Measurements from ENCODE around the gene GABRG3.

GABRG3 gene

DNA sequence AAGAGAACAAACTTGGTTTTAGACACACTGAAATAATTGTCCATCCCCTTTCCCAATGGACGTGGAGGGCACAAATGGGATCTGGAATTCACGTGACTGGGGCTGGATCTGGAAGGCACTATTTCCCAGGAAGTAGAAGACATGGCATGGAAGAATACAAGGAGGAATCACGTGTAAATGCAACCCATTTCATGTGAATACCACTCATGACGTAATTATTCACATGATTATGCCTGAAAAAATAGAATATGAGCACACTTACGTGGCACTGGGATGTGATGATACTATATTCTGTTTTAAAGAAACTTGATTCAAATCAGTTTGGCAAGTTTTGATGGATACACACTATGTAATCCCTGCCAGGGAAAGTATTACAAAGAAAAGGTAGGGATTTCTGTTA is 477.3 kb downstream of the GABRG3 start:
- DNase-seq (ENCODE audit: low spot score): no peak
- Histone ChIP-seq H3K27me3 (ENCODE audit: insufficient read depth, poor library complexity, severe bottlenecking) (peaks cover 3% of the 10 kb centered on the region), H3K27ac (ENCODE audit: poor library complexity, severe bottlenecking) (no peak overlapping the region), H3K4me3 (ENCODE audit: severe bottlenecking) (no peak overlapping the region), H3K9me3 (ENCODE audit: severe bottlenecking) (peaks cover 2% of the 10 kb centered on the region), H3K4me1 (ENCODE audit: insufficient read depth, poor library complexity, severe bottlenecking) (peaks cover 2% of the 10 kb centered on the region), H3K36me3 (ENCODE audit: low read depth) (no peaks in the 10 kb centered on the region)
- TF ChIP-seq, protein P1, sequence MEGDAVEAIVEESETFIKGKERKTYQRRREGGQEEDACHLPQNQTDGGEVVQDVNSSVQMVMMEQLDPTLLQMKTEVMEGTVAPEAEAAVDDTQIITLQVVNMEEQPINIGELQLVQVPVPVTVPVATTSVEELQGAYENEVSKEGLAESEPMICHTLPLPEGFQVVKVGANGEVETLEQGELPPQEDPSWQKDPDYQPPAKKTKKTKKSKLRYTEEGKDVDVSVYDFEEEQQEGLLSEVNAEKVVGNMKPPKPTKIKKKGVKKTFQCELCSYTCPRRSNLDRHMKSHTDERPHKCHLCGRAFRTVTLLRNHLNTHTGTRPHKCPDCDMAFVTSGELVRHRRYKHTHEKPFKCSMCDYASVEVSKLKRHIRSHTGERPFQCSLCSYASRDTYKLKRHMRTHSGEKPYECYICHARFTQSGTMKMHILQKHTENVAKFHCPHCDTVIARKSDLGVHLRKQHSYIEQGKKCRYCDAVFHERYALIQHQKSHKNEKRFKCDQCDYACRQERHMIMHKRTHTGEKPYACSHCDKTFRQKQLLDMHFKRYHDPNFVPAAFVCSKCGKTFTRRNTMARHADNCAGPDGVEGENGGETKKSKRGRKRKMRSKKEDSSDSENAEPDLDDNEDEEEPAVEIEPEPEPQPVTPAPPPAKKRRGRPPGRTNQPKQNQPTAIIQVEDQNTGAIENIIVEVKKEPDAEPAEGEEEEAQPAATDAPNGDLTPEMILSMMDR (IDR thresholded peaks at IDR 0.05; ENCODE audit: poor library complexity, severe bottlenecking): no peak
- no peak for ATAC-seq (ENCODE audit: low read depth)

DNA sequence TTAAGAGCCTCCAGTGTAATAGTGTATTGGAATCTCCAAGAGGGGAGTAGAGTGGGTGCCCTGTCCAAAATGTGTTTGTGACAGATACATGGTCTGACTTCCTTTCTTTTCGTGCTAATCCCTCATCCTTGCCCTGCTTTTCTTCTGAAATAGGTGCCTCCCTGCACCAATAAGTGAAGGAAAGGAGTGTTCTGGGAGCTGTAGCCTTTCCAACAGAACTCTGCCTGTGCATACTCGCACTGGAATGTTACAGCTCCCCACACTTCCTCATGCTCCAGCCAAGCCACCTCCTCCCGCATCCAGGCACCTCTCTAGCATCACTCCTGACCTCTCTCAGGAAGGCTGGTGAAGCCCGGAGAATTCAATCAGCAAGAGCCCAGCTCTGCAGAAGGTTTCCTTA is 478.0 kb downstream of the GABRG3 start:
- DNase-seq (ENCODE audit: low spot score) (no peak), ATAC-seq (ENCODE audit: low read depth) (peak; percentile 86)
- Histone ChIP-seq H3K9me3 (ENCODE audit: severe bottlenecking) (peaks cover 2% of the 10 kb centered on the region), H3K27ac (ENCODE audit: poor library complexity, severe bottlenecking) (no peak overlapping the region), H3K27me3 (ENCODE audit: insufficient read depth, poor library complexity, severe bottlenecking) (no peaks in the 10 kb centered on the region), H3K4me3 (ENCODE audit: severe bottlenecking) (no peak overlapping the region), H3K36me3 (ENCODE audit: low read depth) (no peaks in the 10 kb centered on the region), H3K4me1 (ENCODE audit: insufficient read depth, poor library complexity, severe bottlenecking) (peaks cover 2% of the 10 kb centered on the region)
- TF ChIP-seq, protein P1 (IDR thresholded peaks at IDR 0.05; ENCODE audit: poor library complexity, severe bottlenecking): no peak

DNA sequence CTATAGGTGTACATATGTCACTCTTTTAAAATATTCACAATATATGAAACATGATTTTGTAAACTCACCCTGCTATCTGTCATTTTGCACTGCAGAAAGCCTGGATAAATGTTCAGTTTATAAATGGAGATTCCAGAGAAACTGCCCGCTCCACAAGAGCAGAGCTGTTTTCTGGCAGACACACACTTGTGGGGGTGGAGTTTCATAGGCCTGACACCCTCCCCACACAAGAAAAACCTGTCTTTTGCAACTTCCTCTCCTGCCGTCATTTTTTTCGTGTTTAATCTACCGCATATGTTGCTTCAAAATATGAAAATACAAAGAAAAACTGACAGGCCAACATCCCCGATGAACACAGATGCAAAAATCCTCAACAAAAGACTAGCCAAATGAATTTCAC is 479.0 kb downstream of the GABRG3 start:
- ATAC-seq (ENCODE audit: low read depth) (no peak), DNase-seq (ENCODE audit: low spot score) (no peak)
- Histone ChIP-seq H3K4me3 (ENCODE audit: severe bottlenecking) (no peak overlapping the region), H3K36me3 (ENCODE audit: low read depth) (no peaks in the 10 kb centered on the region), H3K27ac (ENCODE audit: poor library complexity, severe bottlenecking) (no peak overlapping the region), H3K27me3 (ENCODE audit: insufficient read depth, poor library complexity, severe bottlenecking) (no peaks in the 10 kb centered on the region), H3K9me3 (ENCODE audit: severe bottlenecking) (peaks cover 2% of the 10 kb centered on the region), H3K4me1 (ENCODE audit: insufficient read depth, poor library complexity, severe bottlenecking) (peaks cover 2% of the 10 kb centered on the region)
- TF ChIP-seq, protein P1 (IDR thresholded peaks at IDR 0.05; ENCODE audit: poor library complexity, severe bottlenecking): no peak

DNA sequence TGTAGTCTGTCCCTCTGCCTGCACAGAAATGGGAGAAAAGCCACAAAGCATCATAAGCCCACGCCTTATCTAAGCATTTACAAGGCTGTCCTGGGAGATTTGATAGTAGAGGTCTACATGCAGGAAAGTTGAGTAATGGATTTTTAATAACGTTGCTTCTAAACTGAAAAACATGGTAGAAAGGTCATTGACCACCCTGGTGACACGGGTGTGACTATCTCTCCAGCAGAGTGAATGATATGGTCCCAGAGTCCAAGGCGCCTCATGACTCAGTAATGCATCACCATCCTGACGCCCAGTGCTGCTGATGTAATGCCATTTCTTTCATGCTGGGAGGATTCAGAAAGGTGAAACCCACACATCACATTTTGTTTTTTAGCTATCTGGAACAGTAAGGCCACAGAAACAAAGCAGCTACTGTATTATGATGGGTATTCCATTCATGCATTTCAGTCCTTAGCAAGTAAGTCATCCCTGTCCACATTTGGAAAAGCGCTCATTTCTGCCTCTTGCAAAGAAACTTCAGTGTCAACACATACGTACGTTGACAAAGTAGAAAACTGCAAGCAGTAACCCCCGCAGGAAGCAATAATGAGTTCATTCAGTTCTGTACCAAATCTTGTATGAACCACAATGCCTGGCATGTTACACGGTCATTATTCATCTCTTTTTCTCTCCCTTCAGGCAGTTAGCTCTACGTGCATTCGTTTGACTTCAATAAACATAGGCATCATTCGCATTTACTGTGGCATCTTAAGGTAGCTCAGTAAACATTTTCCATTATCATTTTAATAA is 483.5 kb downstream of the GABRG3 start:
- no peak overlapping the region for H3K4me3 ChIP-seq (ENCODE audit: severe bottlenecking)
- no peaks in the 10 kb centered on the region for H3K4me1 ChIP-seq (ENCODE audit: insufficient read depth, poor library complexity, severe bottlenecking)
- H3K27ac ChIP-seq (ENCODE audit: poor library complexity, severe bottlenecking): peak overlapping the region; percentile 25
- H3K27me3 ChIP-seq (ENCODE audit: insufficient read depth, poor library complexity, severe bottlenecking): no peaks in the 10 kb centered on the region
- ATAC-seq (ENCODE audit: low read depth) (peak; percentile 79), DNase-seq (ENCODE audit: low spot score) (no peak)
- H3K36me3 ChIP-seq (ENCODE audit: low read depth): no peaks in the 10 kb centered on the region
- TF ChIP-seq, protein P1 (IDR thresholded peaks at IDR 0.05; ENCODE audit: poor library complexity, severe bottlenecking): no peak
- peaks cover 2% of the 10 kb centered on the region for H3K9me3 ChIP-seq (ENCODE audit: severe bottlenecking)

DNA sequence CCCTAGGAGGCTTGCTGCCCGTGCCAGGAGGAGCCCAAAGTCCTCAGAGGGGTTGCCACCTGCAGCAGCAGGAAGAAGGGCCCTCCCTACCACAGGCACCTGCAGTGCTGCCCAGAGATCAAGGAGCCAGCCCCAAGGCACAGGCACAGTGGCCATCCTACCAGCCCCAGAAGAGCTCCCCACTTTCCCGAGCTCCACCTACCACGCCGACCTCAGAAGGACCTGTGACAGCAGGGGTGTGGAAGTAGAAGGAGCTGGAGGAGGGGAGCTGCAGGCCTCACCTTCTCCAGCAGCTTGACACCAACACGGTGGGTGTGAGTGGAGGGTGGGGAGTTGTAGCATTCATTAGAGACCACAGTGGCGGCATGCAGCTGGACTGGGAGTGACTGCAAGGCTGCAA is 485.8 kb downstream of the GABRG3 start:
- Histone ChIP-seq H3K4me1 (ENCODE audit: insufficient read depth, poor library complexity, severe bottlenecking) (no peaks in the 10 kb centered on the region), H3K36me3 (ENCODE audit: low read depth) (no peaks in the 10 kb centered on the region), H3K27ac (ENCODE audit: poor library complexity, severe bottlenecking) (no peak overlapping the region), H3K27me3 (ENCODE audit: insufficient read depth, poor library complexity, severe bottlenecking) (no peaks in the 10 kb centered on the region), H3K9me3 (ENCODE audit: severe bottlenecking) (peaks cover 2% of the 10 kb centered on the region), H3K4me3 (ENCODE audit: severe bottlenecking) (no peak overlapping the region)
- TF ChIP-seq, protein P1 (IDR thresholded peaks at IDR 0.05; ENCODE audit: poor library complexity, severe bottlenecking): no peak
- ATAC-seq (ENCODE audit: low read depth): no peak
- no peak for DNase-seq (ENCODE audit: low spot score)

Data from RWPE2 (cell line).